Breast epithelium (tissue), 3 donors: ENCODE measurements around the gene MPP3.

Experiments
- POLR2A ChIP-seq: fragments of 450-650 bp; IDR thresholded peaks from one replicate; pipeline ENCODE4 v1.6.1; 2016; ENCODE audit warnings: antibody characterized with exemption, mild to moderate bottlenecking, moderate library complexity
- POLR2AphosphoS5 ChIP-seq, 3 donors: sonication (generic); formaldehyde crosslinking; IDR thresholded peaks; one replicate each; pipeline ENCODE4 v1.6.1; 2017; ENCODE audit warnings: antibody characterized with exemption in 3 of 3
- TF ChIP-seq, protein P1 (sequence below), 3 donors: fragments of 450-650 bp; IDR thresholded peaks; one replicate each; pipeline ENCODE4 v1.5.1; 2016 to 2017; ENCODE audit warnings: antibody characterized with exemption in 3 of 3, mild to moderate bottlenecking in 3 of 3, moderate library complexity in 3 of 3

- no peak for TF ChIP-seq POLR2AphosphoS5 (IDR thresholded peaks at IDR 0.05)
- TF ChIP-seq, protein P1, sequence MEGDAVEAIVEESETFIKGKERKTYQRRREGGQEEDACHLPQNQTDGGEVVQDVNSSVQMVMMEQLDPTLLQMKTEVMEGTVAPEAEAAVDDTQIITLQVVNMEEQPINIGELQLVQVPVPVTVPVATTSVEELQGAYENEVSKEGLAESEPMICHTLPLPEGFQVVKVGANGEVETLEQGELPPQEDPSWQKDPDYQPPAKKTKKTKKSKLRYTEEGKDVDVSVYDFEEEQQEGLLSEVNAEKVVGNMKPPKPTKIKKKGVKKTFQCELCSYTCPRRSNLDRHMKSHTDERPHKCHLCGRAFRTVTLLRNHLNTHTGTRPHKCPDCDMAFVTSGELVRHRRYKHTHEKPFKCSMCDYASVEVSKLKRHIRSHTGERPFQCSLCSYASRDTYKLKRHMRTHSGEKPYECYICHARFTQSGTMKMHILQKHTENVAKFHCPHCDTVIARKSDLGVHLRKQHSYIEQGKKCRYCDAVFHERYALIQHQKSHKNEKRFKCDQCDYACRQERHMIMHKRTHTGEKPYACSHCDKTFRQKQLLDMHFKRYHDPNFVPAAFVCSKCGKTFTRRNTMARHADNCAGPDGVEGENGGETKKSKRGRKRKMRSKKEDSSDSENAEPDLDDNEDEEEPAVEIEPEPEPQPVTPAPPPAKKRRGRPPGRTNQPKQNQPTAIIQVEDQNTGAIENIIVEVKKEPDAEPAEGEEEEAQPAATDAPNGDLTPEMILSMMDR (IDR thresholded peaks at IDR 0.05) = no peak
- no peak for TF ChIP-seq POLR2A
These were observed 23.2 kb upstream of the MPP3 start for GRCh38 chr17:43856141-43856540.
